Astrocyte (in vitro differentiated cells and primary cell): ENCODE data around the gene GHRH. TPM values are rescaled to one million over a fixed set of nuclear protein-coding genes. Genes with fewer than 3 reads are reported as not detected.

Experiments
- DNase-seq: peaks from one replicate; pipeline ENCODE4 v3.0.0-alpha.2; 2010; ENCODE audit warnings: low read depth
- FAIRE-seq: peaks from 2 replicates; lab custom pipeline; 2011; peaks lifted over from hg19 to GRCh38; lab: Jason Lieb, UNC
- H2AFZ ChIP-seq: 2 replicates; pipeline ENCODE4 v1.6.0; 2012; ENCODE audit warnings: low read depth, low read length, inconsistent platforms
- H3K27ac ChIP-seq: 2 replicates; pipeline ENCODE4 v1.5.1; 2011; ENCODE audit warnings: low read depth, low read length, inconsistent platforms
- H3K27me3 ChIP-seq: 2 replicates; pipeline ENCODE4 v1.6.0; 2011; ENCODE audit warnings: low read length, inconsistent platforms; ENCODE audit not compliant: insufficient read depth
- H3K36me3 ChIP-seq: 2 replicates; pipeline ENCODE4 v1.5.1; 2011; ENCODE audit warnings: low read length, inconsistent platforms; ENCODE audit not compliant: insufficient read depth
- H3K4me1 ChIP-seq: 2 replicates; pipeline ENCODE4 v1.5.1; 2011; ENCODE audit warnings: low read length, inconsistent platforms; ENCODE audit not compliant: insufficient read depth
- H3K4me2 ChIP-seq: 2 replicates; pipeline ENCODE4 v1.6.0; 2012; ENCODE audit warnings: low read length, inconsistent platforms
- H3K4me3 ChIP-seq: 2 replicates; pipeline ENCODE4 v1.5.1; 2011; ENCODE audit warnings: low read depth, mild to moderate bottlenecking, low read length, inconsistent platforms; ENCODE audit not compliant: insufficient read depth
- H3K79me2 ChIP-seq: 2 replicates; pipeline ENCODE4 v1.6.0; 2012; ENCODE audit warnings: mild to moderate bottlenecking, low read length, inconsistent platforms; ENCODE audit not compliant: insufficient read depth
- H3K9ac ChIP-seq: 2 replicates; pipeline ENCODE4 v1.6.0; 2012; ENCODE audit warnings: mild to moderate bottlenecking, low read length, inconsistent platforms
- H3K9me3 ChIP-seq: 2 replicates; pipeline ENCODE4 v1.5.1; 2012; ENCODE audit warnings: low read depth, mild to moderate bottlenecking, low read length, inconsistent platforms; ENCODE audit not compliant: insufficient read depth
- H4K20me1 ChIP-seq: 2 replicates; pipeline ENCODE4 v1.6.0; 2012; ENCODE audit warnings: low read length, inconsistent platforms; ENCODE audit not compliant: insufficient read depth
- H3K27ac Mint-ChIP-seq: one replicate; pipeline ENCODE4 v1.8.0; 2021; ENCODE audit warnings: mild to moderate bottlenecking, mixed read lengths; ENCODE audit not compliant: unreplicated experiment
- H3K27me3 Mint-ChIP-seq: one replicate; pipeline ENCODE4 v1.8.0; 2021; ENCODE audit warnings: low read depth, mixed read lengths; ENCODE audit not compliant: unreplicated experiment
- H3K36me3 Mint-ChIP-seq: one replicate; pipeline ENCODE4 v1.8.0; 2021; ENCODE audit warnings: low read depth, mixed read lengths; ENCODE audit not compliant: unreplicated experiment
- H3K4me1 Mint-ChIP-seq: one replicate; pipeline ENCODE4 v1.8.0; 2021; ENCODE audit warnings: low read depth, mixed read lengths; ENCODE audit not compliant: unreplicated experiment
- H3K4me3 Mint-ChIP-seq: one replicate; pipeline ENCODE4 v1.8.0; 2021; ENCODE audit warnings: mild to moderate bottlenecking, moderate library complexity, mixed read lengths; ENCODE audit not compliant: unreplicated experiment
- H3K9me3 Mint-ChIP-seq: one replicate; pipeline ENCODE4 v1.8.0; 2021; ENCODE audit warnings: mild to moderate bottlenecking, mixed read lengths; ENCODE audit not compliant: unreplicated experiment
- EZH2 ChIP-seq: IDR thresholded peaks from 2 replicates; pipeline ENCODE4 v1.6.1; 2012; ENCODE audit warnings: mild to moderate bottlenecking, low read length, inconsistent platforms; ENCODE audit not compliant: insufficient read depth
- total RNA-seq: library from RNA; stranded (reverse); gene quantifications from 2 replicates; pipeline ENCODE4 v1.2.1, GENCODE V29; 2021
- TF ChIP-seq, protein P1 (sequence below): IDR thresholded peaks from 2 replicates; pipeline ENCODE4 v1.5.1; 2011; ENCODE audit warnings: low read depth, mild to moderate bottlenecking, inconsistent platforms, low read length, moderate library complexity; ENCODE audit not compliant: insufficient read depth

The GHRH gene
- total RNA-seq, 1 donor from 2014 or later, result not detected

DNA sequence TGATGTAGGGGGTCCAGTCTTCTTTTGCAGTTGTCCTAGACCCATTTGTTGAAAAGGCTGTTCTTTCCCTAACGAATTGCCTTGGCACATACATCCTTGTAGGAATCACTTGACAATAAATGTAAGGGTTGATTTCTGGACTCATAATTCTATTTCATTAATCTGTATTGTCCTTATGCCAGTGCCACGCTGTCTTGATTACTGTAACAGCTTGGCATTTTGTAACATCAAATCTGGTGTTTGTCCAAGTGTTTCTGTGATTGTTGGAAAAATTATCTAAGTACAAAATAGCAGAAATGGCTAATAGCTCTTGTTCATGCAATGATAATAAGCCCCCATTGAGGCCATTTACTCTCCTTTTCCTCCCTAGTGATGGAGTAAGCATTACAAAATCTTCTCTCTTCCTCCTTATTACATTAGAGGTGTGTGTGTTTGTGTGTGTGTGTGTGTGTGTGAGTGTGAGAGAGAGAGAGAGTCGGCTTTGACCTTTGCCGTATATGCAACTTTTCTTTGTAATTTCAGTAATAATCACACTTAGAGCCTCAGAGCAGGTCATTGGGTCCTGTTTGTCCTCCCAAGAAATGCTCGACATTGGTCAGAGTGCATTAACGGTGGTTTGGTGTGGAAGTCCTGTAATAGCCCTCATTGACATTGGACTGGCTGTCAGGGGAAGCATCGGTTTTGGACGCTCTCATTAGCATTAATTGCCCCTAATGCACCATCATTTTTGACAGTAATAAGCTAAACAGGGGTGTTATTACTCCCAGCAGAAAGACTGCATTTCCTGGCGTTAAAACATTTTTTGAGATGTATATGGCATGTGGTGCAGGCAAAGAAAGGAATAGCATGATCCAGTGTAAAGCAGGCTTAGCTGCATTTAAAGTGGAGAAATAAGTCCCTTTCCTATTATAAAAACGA, 41.6 kb downstream of the GHRH start:
- FAIRE-seq (no peak), DNase-seq (no peak)
- Histone ChIP-seq H3K9me3 (no peaks in the 10 kb centered on the region), H2AFZ (no peak overlapping the region), H3K27me3 (no peaks in the 10 kb centered on the region), H3K4me1 (peaks cover 4% of the 10 kb centered on the region), H3K36me3 (peaks cover 29% of the 10 kb centered on the region), H3K27ac (no peak overlapping the region), H3K79me2 (peaks cover 5% of the 10 kb centered on the region), H3K9ac (no peak overlapping the region), H4K20me1 (peaks cover 36% of the 10 kb centered on the region), H3K4me3 (no peak overlapping the region), H3K4me2 (no peak overlapping the region)
- TF ChIP-seq, protein P1, sequence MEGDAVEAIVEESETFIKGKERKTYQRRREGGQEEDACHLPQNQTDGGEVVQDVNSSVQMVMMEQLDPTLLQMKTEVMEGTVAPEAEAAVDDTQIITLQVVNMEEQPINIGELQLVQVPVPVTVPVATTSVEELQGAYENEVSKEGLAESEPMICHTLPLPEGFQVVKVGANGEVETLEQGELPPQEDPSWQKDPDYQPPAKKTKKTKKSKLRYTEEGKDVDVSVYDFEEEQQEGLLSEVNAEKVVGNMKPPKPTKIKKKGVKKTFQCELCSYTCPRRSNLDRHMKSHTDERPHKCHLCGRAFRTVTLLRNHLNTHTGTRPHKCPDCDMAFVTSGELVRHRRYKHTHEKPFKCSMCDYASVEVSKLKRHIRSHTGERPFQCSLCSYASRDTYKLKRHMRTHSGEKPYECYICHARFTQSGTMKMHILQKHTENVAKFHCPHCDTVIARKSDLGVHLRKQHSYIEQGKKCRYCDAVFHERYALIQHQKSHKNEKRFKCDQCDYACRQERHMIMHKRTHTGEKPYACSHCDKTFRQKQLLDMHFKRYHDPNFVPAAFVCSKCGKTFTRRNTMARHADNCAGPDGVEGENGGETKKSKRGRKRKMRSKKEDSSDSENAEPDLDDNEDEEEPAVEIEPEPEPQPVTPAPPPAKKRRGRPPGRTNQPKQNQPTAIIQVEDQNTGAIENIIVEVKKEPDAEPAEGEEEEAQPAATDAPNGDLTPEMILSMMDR, result no peak
- TF ChIP-seq EZH2, result no peak
- H3K4me3 Mint-ChIP-seq, result no peak overlapping the region
- H3K4me1 Mint-ChIP-seq, result peaks cover 10% of the 10 kb centered on the region
- no peaks in the 10 kb centered on the region for H3K9me3 Mint-ChIP-seq
- no peak overlapping the region for H3K27ac Mint-ChIP-seq
- H3K36me3 Mint-ChIP-seq, result peaks cover 9% of the 10 kb centered on the region
- H3K27me3 Mint-ChIP-seq, result no peaks in the 10 kb centered on the region

DNA sequence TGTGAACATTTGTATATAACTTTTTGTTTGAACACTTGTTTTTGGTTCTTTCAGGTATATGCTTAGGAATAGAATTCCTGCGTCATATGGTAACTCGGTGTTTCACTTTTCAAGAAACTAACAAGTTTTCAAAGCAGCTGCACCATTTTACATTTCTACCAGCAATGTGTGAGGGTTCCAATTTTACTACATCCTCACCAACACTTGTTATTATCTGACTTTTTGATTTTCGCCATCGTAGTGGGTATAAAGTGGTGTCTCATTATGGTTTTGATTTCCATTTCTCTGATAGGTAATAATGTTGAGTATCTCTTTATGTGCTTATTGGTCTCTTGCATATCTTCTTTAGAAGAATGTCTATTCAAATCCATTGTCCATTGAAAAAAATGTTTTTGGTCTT, 42.6 kb downstream of the GHRH start:
- H3K36me3 Mint-ChIP-seq, result peaks cover 5% of the 10 kb centered on the region
- FAIRE-seq (no peak), DNase-seq (no peak)
- H2AFZ ChIP-seq, result no peak overlapping the region
- peaks cover 10% of the 10 kb centered on the region for H3K4me1 Mint-ChIP-seq
- peaks cover 4% of the 10 kb centered on the region for H3K4me1 ChIP-seq
- peaks cover 20% of the 10 kb centered on the region for H3K36me3 ChIP-seq
- no peak for TF ChIP-seq EZH2
- TF ChIP-seq, protein P1, result no peak
- no peaks in the 10 kb centered on the region for H3K9me3 Mint-ChIP-seq
- H3K27me3 Mint-ChIP-seq, result no peaks in the 10 kb centered on the region
- no peak overlapping the region for H3K4me3 Mint-ChIP-seq
- H3K79me2 ChIP-seq, result peaks cover 5% of the 10 kb centered on the region
- H3K27ac Mint-ChIP-seq, result no peak overlapping the region
- no peak overlapping the region for H3K4me3 ChIP-seq
- H3K27ac ChIP-seq, result no peak overlapping the region
- H3K9me3 ChIP-seq, result no peaks in the 10 kb centered on the region
- H3K9ac ChIP-seq, result no peak overlapping the region
- H3K27me3 ChIP-seq, result no peaks in the 10 kb centered on the region
- peaks cover 36% of the 10 kb centered on the region for H4K20me1 ChIP-seq
- H3K4me2 ChIP-seq, result no peak overlapping the region

DNA sequence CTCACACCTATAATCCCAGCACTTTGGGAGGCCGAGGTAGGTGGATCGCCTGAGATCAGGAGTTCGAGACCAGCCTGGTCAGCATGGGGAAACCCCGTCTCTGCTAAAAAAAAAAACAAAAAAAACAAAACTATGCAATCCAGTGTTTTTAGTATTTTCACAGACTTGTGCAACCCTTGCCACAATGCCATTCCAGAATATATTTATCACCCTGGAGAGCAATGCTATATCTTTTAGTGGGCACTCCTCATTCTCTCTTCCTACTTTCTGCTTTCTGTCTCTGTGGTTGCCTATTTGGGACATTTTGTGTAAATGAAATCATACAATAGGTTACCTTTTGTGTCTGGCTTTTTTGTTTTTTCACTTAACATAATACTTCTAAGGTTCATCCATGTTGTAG, 43.2 kb downstream of the GHRH start:
- Mint-ChIP-seq H3K4me1 (peaks cover 5% of the 10 kb centered on the region), H3K36me3 (peaks cover 3% of the 10 kb centered on the region), H3K4me3 (no peak overlapping the region), H3K9me3 (no peaks in the 10 kb centered on the region), H3K27me3 (no peaks in the 10 kb centered on the region), H3K27ac (no peak overlapping the region)
- H3K9ac ChIP-seq, result no peak overlapping the region
- no peak overlapping the region for H3K4me2 ChIP-seq
- TF ChIP-seq EZH2, result no peak
- TF ChIP-seq, protein P1, result no peak
- H2AFZ ChIP-seq, result no peak overlapping the region
- peaks cover 4% of the 10 kb centered on the region for H3K4me1 ChIP-seq
- no peak overlapping the region for H3K4me3 ChIP-seq
- H4K20me1 ChIP-seq, result peaks cover 34% of the 10 kb centered on the region
- H3K36me3 ChIP-seq, result peaks cover 20% of the 10 kb centered on the region
- FAIRE-seq (no peak), DNase-seq (no peak)
- no peaks in the 10 kb centered on the region for H3K27me3 ChIP-seq
- H3K79me2 ChIP-seq, result peaks cover 5% of the 10 kb centered on the region
- H3K27ac ChIP-seq, result no peak overlapping the region
- no peaks in the 10 kb centered on the region for H3K9me3 ChIP-seq
